Thoracic aorta (tissue), 2 donors: ENCODE data around the gene METTL22. TPM values are rescaled to one million over a fixed set of nuclear protein-coding genes. Genes with fewer than 3 reads are reported as not detected.
A peak's percentile ranks its signal among the peaks of the same experiment; 100 is the strongest.

Experiments
- ATAC-seq: fragments of 150-250 bp; one replicate; pipeline ENCODE4 v1.8.0; 2017; ENCODE audit warnings: low read depth; ENCODE audit not compliant: insufficient number of reproducible peaks, low FRiP score
- DNase-seq: peaks from one replicate; pipeline ENCODE4 v3.0.0-alpha.2; 2020; ENCODE audit warnings: low spot score
- H3K27ac ChIP-seq, 2 donors: fragments of 200-600 bp; sonication (generic); 1 replicate in 1 of 2; 2 replicates in 1 of 2; pipeline ENCODE4 v1.5.1; 2016; ENCODE audit warnings: mild to moderate bottlenecking in 2 of 2, moderate library complexity in 2 of 2
- H3K27me3 ChIP-seq: fragments of 200-600 bp; sonication (generic); replicated peaks from 2 replicates; pipeline ENCODE4 v1.6.0; 2016; ENCODE audit warnings: mild to moderate bottlenecking; ENCODE audit not compliant: insufficient read depth
- H3K36me3 ChIP-seq: fragments of 200-600 bp; sonication (generic); one replicate; pipeline ENCODE4 v1.5.1; 2016
- H3K4me1 ChIP-seq, 2 donors: fragments of 200-600 bp; sonication (generic); 1 replicate in 1 of 2; 2 replicates in 1 of 2; pipeline versions ENCODE4 v1.5.1 to v1.6.0; 2016; ENCODE audit warnings: low read depth in 2 of 2, mild to moderate bottlenecking in 1 of 2; ENCODE audit not compliant: control insufficient read depth in 1 of 2
- H3K4me3 ChIP-seq: fragments of 200-600 bp; sonication (generic); 2 replicates; pipeline ENCODE4 v1.5.1; 2016; ENCODE audit warnings: mild to moderate bottlenecking
- H3K9me3 ChIP-seq: fragments of 200-600 bp; sonication (generic); 2 replicates; pipeline ENCODE4 v1.5.1; 2016
- CTCF ChIP-seq: fragments of 200-600 bp; sonication (generic); IDR thresholded peaks from one replicate; pipeline ENCODE4 v1.5.1; 2019; ENCODE audit warnings: antibody characterized with exemption
- total RNA-seq, 2 donors: library from RNA; depleted of rRNA; stranded (reverse); fragments of >200 nt; gene quantifications; one replicate each; pipeline versions ENCODE4 v1.1.0 to v1.2.3, GENCODE V29; 2016

Gene METTL22
- total RNA-seq, 2 donors from 2014 or later, result 19.6 to 34.6 TPM

- DNase-seq (no peak), ATAC-seq (no peak)
- no peaks in the 10 kb centered on the region for H3K27me3 ChIP-seq
- H3K27ac ChIP-seq, result no peak overlapping the region
- H3K9me3 ChIP-seq, result no peaks in the 10 kb centered on the region
- TF ChIP-seq CTCF, result no peak
- peaks cover 51% of the 10 kb centered on the region for H3K36me3 ChIP-seq
- H3K4me3 ChIP-seq, result no peak overlapping the region
- peaks cover 6 to 12% of the 10 kb centered on the region in 2 donors for H3K4me1 ChIP-seq
Measured at GRCh38 chr16:8627456-8627855, 6.0 kb downstream of the METTL22 start.

GRCh38 chr16:8628981-8629725 is 7.7 kb downstream of the METTL22 start:
- ATAC-seq, result no peak
- Histone ChIP-seq H3K36me3 (peaks cover 59% of the 10 kb centered on the region), H3K9me3 (no peaks in the 10 kb centered on the region), H3K4me1 (no peaks in the 10 kb centered on the region), H3K27ac (no peak overlapping the region), H3K4me3 (no peak overlapping the region), H3K27me3 (no peaks in the 10 kb centered on the region)
- TF ChIP-seq CTCF, result no peak
- DNase-seq, result no peak

DNA sequence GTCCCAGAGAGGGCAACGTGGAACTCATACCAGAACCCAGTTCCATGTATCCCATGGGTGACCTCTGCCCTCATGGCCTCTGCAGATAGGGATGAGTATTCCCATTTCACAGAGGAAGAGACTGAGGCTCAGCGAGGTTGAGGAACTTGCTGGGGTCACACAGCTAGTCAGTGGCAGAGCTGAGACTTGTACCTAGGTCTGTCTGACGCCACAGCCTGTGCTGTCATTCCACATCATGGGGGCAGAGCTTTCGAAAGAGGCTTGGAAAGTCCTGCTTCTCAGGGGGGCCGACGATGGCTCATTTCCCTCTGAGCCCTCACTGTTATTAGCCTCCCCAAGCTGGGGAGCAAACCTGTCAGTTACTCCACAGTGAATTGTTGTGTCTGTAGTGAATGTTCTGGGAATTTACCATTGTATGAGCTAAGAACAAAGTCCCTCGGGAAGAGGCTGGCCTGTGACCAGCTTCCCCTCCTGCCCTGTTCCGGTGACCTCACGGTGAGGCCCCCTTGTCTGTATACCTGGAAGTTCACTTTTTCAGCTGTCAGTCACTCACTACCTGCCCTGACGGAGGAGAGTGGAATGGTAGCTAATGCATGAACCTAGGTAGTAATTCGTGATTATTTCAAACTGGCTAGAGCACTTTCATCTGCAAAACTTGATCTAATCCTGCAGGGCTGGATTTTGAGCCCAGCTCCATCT is 8.9 kb downstream of the METTL22 start:
- ATAC-seq, result no peak

DNA sequence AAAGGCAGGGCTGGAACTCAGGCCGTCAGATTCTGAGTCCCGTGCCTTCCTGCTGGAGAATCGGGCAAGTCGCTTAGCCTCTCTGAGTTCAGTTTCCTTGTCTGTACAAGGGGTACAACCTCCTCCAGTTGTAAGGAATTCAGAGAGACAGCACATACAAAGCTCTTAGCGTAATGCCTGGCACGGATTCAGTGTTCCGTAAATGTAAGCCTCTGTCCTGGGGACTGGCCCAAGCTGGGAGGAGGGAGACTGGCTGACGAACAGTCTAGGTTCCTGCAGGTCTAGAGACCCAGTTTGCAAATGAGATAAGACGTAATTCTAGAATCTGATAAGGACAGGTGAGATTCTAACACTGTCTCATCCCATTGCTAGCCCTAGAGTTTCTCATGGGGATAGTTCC is 9.9 kb downstream of the METTL22 start:
- peaks cover 60% of the 10 kb centered on the region for H3K36me3 ChIP-seq
- H3K27ac ChIP-seq, result no peak overlapping the region
- no peaks in the 10 kb centered on the region for H3K27me3 ChIP-seq
- DNase-seq, result no peak
- TF ChIP-seq CTCF, result no peak
- no peak for ATAC-seq
- H3K4me3 ChIP-seq, result no peak overlapping the region
- no peaks in the 10 kb centered on the region for H3K9me3 ChIP-seq
- no peaks in the 10 kb centered on the region for H3K4me1 ChIP-seq

More for the DNA sequence above, 8.9 kb downstream of the METTL22 start:
- Histone ChIP-seq H3K4me1 (no peaks in the 10 kb centered on the region), H3K27me3 (no peaks in the 10 kb centered on the region), H3K27ac (no peak overlapping the region), H3K4me3 (no peak overlapping the region), H3K36me3 (peaks cover 66% of the 10 kb centered on the region), H3K9me3 (no peaks in the 10 kb centered on the region)
- DNase-seq, result no peak
- TF ChIP-seq CTCF, result no peak

DNA sequence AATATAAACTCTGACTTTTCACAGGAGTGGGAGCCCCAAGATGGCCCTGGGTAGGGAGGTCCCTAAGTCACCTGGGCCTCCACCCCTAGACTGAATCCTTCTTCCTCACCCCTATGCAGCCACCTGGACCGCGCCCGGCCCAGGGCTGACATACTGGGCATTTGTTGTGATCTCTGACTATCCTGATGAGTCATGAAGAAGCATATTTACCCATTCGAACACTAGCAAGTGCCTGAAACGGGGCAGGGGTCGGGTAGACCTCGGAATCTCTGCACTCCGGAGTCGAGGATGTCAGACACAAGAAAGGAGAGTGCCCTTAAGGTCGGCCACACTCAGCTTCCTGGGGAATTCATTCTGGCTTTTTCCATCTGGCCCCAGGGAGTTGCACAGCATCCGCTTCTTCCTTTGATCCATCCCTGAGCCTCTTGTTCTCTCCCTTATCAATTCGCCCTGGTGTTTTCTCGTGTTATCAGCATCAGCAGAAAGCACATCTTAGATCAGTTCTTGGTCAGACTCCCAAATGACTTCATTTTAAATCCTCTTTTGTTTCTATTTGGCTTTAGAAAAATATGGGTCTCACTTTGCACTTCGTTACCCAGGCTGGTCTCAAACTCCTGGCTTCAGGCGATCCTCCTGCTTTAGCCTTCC is 10.4 kb downstream of the METTL22 start:
- no peak overlapping the region for H3K4me3 ChIP-seq
- H3K9me3 ChIP-seq, result no peaks in the 10 kb centered on the region
- H3K27me3 ChIP-seq, result no peaks in the 10 kb centered on the region
- no peak for TF ChIP-seq CTCF
- peak overlapping the region in 1 of 2 donors; percentile 23 for H3K27ac ChIP-seq
- no peaks in the 10 kb centered on the region for H3K4me1 ChIP-seq
- peaks cover 59% of the 10 kb centered on the region for H3K36me3 ChIP-seq
- DNase-seq, result no peak
- ATAC-seq, result no peak
